Measurements from ENCODE around the gene COX4I1. TPM values are rescaled to one million over a fixed set of nuclear protein-coding genes. Genes with fewer than 3 reads are reported as not detected.
A peak's percentile ranks its signal among the peaks of the same experiment; 100 is the strongest.
"Not testable (repeated sequence)": the region's sequence is repeated elsewhere in the genome, so short reads cannot be mapped to it uniquely, and the experiment has no call there.

COX4I1 gene
- polyA plus RNA-seq, 12 donors = 296 to 370 (median 354) TPM; not detected in 1

DNA sequence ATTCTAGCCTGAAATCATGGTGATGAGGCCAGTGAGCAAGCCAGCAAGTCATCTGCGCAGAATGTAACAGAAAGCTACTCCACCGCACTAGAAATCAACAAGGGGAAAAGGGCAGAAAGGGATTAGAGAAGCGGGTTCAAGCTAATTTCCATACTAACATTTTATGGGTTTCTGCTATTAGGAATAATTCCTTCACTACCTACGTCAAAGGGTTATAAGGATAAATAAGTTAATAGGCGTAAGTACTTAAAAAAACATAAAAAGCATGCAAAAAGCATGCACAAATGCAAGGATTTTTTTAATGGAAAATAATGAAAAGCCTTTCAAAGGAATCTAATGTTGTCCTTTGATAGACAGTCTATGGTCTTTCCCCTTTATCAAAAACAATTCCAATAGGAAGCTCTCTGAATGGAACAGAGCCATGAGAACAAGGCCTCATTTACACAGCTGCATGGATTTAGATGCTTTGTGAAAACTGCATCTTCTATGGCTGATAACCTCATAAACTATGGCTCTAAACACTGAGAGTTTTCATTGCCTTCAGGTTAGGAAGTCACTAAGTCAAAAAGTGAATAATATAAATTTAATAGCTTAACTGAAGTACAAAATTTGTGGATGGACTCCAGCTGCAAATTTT is 5.7 kb upstream of the COX4I1 start:
- no peak for DNase-seq

DNA sequence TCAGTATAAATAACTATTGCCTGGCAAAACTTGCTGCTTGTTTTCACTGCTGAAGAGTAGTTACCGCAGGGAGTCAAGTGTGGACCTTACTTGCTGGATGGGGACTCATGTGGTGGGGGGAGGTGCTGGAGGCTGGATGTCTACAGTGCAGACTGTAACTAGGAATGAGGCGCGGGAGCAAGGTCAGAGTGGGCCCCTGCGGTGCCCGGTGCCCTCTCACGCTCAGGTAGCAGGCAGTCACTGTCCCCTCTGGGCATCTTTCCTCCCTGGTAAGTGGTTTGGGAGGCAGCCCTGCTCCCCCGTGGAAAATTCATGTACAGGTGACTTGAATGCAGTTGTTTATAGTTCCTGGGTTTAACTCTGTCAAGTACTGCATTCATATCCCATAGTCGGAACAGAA is 4.8 kb upstream of the COX4I1 start:
- no peak for DNase-seq

DNA sequence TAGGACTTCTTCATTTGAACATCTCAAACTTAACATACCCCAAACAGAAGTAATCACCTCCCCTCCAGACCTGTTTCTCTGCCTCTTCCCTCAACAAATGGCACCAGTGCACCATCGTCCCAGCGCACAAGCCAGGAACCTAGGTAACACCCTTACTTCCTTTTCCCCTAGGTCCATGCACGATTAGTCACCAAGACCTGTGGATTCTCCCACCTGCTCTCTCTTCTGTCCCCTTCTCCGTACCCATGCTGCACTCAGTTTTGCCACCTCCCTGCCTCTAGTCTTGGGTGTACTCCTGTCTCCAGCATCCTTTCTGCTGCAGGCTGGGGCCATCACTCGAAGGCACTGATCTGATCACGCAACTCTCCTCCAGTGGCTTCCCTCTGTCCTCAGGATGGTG is 3.3 kb upstream of the COX4I1 start:
- DNase-seq = no peak

DNA sequence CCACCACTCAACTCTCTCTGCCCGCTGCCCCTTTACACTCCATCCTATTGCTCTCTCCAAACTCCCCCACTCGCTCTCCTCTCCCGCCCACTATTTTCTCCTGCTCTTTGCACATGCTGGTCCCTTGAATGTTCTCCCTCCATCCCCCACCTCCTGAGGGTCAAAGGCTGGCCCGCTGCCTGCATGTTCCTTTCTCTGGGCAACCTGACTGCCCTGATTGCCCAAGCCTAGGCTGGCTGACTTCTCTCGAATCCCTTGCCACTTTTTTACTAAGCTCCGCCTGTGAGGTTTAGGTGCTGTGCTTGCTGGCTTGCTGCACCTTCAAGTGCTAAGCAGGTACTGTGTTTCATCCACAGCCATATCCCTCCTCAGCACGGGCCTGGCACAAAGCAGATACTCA is 2.9 kb upstream of the COX4I1 start:
- DNase-seq = no peak

DNA sequence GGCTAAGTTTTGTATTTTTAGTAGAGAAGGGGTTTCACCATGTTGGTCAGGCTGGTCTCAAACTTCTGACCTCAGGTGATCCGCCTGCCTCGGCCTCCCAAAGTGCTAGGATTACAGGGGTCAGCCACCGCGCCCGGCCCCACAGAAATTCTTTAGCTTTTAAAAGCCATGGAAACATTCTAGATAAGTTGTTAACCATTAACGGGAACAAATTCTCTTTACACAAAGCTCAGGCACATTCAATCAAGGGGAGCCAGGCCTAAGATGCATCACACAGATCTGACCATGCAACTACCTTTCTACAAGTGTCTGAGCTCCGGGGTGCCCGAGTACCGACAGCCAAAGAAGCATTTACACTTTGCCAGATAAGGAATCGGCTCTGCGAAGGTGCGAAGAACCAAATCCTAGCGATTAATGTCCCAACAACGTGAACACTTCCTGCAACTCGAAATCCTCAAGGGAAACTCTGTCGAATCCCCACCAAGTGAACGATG is 1.2 kb upstream of the COX4I1 start:
- no peak for DNase-seq

DNA sequence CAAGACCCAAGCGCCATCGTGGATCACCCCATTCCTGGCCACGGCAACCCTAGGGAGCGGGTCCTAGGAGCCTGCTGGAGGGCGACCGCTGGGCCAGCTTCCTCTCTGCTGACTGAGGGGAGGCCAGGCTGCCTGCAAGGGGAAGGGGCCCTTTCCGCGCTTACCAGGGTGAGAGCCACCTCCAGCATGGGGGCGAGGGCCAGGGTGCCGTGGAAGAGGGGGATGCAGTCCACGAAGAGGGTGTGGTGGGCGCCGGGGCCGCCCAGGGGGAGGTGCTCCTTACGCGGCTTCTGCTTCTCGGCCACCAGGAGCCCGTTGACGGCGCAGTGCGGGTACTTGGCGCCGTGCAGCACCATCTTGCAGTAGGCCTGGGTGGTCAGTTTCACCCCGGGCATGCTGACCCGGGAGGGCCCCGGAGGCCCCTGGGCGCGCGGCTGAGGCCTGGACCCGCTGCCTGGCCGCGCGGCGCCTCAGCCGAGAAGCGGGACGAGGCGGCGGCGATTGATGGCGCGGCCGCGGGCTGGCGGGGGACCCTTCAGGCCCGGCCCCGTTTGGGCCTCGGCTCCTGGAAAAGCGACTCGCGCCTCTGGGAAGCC is 496 bp upstream of the COX4I1 start:
- DNase-seq = peak; percentile 13

DNA sequence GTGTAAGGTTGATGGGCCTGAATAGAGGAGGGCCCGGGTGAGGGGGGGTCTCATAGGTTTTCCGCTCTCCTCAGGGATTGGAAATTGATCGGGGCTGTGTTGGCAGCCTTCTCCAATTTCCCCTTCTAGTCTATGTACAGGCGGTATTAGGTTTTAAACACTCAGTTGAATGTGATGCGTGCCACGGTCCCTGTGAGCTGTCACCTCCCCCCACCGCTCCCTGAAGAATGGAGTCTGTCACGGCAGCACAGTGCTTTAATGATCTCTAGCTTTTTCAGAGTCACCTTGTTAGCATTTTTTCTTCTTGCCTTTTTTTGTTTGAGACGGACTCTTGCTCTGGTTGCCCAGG is 800 bp downstream of the COX4I1 start:
- no peak for DNase-seq

DNA sequence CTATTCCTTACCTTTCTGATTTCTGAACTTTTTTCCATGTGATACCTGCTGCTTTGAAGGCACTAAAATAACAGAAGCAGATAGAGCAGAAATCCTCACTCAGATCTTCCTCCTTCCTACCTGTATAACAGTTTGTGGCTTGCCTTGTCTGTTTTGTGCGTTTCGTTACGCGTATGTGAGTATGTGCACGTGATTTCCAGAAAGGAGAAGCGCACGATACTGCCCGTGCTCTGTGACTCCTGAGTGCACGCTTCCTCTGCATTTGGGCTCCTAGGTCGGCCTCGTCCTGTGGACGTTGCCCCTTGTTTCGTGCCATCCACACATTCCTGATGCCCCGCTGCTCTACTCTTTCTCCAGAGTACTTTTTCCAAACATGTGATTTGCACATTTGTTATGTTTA is 4.1 kb downstream of the COX4I1 start:
- no peak for DNase-seq

DNA sequence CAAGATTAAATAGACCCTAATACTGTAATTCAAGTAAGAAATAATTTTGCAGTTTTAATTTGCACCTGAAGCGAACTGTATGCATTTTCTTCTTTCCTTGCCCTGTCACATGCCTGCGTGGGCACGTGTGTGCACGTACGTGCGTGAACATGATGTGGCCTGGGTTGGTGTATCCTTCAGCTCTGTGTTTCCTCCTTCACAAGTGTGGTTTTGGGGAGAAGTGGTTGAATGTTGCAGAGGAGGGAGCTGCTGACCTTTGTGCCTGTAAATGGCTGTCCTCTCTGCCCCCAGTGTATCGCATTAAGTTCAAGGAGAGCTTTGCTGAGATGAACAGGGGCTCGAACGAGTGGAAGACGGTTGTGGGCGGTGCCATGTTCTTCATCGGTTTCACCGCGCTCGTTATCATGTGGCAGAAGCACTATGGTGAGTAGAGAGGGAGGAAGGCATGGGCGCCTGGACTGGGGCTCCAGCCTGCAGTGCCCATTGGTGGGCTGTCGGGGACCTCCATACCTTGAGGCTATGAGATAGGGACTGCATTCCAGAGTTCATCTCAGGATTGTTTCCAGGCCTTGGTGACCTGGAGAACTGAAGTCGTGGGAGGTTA is 6.0 kb downstream of the COX4I1 start:
- DNase-seq = no peak

DNA sequence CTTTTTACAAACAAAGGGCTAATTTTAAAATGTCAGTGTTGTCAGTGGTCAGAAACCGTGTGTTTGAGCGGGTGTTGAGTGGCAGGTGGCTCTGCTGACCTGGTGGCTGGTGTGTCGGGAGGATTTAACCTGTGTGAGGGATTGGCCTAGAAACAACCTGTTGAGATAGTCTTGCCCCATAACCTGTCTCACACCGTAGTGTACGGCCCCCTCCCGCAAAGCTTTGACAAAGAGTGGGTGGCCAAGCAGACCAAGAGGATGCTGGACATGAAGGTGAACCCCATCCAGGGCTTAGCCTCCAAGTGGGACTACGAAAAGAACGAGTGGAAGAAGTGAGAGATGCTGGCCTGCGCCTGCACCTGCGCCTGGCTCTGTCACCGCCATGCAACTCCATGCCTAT is 7.0 kb downstream of the COX4I1 start:
- no peak for DNase-seq

DNA sequence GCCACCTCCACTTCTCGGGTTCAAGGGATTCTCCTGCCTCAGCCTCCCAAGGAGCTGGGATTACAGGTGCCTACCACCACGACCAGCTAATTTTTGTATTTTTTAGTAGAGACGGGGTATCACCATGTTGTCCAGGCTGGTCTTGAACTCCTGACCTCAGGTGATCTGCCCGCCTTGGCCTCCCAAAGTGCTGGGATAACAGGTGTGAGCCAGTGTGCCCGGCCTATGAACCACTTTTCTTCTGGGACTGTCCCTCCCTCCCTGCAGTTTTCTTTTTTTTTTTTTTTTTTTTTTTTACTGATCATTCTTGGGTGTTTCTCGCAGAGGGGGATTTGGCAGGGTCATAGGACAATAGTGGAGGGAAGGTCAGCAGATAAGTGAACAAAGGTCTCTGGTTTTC is 7.8 kb downstream of the COX4I1 start:
- DNase-seq = not testable (repeated sequence)

DNA sequence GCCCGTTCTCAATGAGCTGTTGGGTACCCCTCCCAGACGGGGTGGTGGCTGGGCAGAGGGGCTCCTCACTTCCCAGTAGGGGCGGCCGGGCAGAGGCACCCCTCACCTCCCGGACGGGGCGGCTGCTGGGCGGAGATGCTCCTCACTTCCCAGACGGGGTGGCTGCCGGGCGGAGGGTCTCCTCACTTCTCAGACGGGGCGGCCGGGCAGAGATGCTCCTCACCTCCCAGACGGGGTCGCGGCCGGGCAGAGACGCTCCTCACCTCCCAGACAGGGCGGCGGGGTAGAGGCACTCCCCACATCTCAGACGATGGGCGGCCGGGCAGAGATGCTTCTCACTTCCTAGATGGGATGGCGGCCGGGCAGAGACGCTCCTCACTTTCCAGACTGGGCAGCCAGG is 8.6 kb downstream of the COX4I1 start:
- not testable (repeated sequence) for DNase-seq

DNA sequence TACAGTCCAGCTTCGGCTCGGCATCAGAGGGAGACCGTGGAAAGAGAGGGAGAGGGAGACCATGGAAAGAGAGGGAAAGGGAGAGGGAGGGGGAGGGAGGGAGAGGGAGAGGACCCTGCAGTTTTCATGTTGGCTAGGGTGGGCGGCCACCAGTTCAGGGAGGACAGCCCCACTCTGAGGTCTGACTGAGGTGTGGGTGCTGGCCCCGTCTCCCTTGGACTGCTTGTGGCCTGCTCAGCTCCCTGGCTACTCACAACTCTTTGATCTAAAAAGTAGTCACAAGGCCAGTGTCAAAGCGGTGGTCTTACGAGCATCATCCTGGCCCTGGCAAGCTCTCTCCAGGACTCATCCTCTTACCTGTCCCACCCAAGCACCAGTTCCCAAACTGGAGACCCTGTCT is 9.4 kb downstream of the COX4I1 start:
- no peak for DNase-seq

DNA sequence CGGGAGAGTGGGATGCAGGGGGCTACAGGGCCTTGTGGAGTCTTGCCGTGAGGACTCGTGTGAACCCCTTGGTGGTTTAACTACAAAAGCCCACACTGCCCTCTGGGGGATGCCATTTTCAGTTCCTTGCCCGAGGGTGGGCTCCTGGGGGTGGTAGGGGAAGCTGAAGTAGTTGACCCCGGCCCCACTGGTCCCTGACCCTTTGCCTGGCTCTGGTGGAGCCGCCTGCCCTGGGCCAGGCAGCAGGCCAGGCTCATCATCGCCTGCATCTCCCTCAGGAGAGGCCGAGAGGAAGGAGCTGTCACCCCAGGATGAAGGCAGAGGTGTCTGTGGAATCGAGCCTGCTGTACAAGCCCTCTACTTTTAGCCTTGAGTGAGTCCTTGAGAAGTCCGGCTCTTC is 10.2 kb downstream of the COX4I1 start:
- DNase-seq = no peak

DNA sequence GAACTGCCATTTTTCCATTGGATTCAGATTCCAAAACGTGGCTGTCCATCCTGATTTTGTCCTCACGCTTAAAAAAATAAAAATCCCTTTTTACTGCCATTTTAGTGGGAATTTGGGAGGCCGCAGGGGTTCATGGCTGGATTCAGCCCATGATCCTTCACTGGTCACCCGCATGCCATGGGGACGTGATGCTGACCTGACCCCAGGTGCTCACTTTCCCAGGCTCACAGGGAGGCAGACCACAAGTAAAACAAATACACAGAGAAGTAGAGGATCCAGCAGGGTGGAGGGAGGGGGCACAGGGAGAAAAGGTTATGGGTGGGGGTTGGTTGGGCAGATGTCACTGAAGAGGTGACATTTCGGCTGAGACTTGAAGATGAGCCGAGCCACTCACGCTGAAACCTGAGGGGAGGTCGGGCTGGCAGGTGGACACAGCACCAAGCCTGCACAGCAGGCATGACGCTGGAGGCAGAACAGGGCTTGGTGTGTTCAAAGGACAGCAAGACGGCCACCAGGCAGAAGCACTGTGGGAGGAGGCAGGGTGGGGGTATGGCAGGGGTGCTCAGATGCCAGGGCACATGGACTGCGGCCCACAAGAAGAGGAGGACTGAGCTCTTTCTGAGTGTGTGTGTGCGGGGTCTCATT is 10.7 kb downstream of the COX4I1 start:
- DNase-seq = no peak

DNA sequence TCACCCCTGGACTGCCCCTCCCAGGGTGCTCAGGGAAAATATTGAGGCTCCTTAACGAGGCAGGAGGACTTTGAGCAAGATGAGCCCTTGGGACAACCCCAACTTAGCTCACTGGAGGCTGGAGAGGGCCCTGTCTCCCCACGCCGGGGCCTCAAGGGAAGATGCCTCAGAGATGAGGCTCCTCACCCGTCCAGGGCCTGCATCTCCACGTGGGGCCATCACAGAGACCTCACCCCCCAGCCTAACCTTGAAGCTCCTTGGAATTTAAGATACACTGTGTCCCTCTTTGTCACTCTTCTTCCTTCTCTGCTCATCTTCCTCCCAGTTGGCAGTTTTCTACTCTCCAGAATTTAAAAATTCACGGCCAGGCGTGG is 11.2 kb downstream of the COX4I1 start:
- no peak for DNase-seq

DNA sequence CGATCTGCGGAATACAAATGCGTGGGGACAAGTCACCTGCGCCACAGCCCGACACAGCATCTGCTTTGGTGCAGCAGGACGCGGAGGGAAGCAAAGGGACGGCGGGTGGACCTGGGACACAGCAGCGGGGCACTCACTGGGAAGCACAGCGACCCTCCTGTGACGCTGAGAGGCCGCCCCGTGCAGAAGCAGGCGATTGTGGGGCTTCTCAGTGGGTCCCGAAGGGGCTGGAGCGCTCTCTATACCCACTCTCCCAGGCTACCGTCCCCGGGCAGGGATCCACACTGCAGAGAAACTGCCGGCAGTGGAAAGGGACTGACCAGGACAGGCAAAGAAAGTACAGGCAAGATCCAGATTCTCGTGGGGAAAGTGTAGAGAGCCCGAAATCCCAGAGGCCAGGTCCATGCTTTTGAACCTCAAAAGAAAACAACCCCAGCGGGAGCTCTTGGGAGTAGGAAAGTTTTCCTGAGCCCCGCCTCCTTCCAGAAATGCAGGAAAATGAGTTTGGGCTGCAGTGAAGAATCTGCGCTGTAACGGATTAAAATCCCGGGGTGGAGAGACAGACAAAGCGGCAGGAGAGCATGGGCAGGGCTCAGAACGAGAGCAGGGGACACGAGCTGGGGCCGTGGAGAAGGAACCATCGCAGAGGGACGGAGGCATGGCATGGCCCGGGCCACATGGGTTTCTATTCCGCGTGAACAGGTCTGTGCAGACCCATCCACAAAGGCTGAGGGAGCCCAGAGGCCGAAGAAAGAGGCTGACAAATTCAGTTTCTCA is 12.7 kb downstream of the COX4I1 start:
- DNase-seq = no peak

DNA sequence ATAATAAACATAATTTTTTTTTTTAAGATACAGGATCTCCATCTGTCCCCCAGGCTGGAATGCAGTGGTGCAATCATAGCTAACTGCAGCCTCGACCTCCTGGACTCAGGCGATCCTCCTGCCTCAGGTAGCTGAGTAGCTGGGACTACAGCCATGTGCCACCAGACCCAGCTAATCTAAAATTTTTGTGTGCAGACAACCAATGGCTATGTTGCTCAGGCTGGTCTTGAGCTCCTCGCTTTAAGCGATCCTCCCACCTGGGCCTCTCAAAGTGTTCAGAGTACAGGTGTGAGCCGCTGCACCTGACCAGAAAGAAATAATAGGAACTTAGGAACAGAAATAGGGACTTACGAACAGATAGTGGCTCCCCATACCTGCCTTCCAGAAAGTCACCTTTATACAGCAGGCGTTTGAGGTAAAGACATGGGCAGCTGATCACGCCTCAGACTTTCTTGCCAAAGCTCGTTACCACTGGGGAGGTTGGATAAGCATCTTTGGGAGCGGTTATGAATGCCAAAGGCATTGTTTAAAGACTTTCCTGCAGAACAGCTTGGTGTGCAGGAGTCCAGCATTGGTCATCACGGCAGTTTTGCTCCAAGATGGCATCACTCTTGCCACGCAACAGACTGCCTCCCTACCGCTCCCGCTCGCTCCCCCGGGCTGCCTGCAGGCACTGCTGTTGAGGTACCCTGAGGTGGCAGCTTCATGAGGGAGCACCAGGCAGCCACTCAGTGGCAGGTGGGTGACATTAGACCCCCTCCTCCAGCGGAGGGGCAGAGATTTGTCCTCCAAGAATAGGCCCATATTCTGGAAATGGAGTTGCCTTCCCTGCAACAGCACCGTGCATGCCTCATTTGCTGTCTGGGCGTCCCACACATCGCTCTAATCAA is 13.6 kb downstream of the COX4I1 start:
- DNase-seq = no peak

DNA sequence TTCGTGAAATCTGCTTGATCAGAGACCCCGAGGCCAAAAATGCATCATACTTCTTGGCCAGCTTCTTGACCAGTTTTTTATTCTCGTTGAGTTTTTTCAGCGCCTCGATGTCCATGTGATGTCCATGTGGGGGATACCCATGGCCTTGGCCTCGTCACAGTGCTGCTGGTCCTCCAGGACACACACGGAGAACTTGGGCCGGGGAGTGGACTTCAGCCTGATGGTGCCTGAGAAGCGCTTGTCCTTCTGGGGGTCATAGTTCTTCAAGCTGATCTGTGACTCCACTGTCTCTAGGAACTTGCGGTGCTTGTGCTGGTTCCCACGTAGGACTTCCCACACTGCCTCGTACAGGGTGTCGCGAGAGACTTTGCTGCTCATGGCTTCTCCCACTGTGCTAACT is 16.7 kb downstream of the COX4I1 start:
- no peak for DNase-seq

DNA sequence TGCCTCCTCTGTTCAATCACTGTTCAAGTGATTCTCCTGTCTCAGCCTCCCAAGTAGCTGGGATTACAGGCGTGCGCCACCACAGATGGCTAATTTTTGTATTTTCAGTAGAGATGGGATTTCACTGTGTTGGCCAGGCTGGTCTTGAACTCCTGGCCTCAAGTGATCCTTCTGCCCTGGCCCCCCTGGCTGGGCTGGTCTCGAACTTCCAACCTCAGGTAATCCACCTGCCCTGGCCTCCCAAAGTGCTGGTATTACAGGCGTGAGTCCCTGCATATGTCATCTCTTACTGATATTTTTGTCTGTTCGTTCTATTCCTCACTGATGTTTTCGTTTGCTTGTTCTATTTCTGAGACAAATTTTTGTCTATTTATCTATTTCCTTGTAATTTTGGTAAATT is 17.7 kb downstream of the COX4I1 start:
- not testable (repeated sequence) for DNase-seq

DNA sequence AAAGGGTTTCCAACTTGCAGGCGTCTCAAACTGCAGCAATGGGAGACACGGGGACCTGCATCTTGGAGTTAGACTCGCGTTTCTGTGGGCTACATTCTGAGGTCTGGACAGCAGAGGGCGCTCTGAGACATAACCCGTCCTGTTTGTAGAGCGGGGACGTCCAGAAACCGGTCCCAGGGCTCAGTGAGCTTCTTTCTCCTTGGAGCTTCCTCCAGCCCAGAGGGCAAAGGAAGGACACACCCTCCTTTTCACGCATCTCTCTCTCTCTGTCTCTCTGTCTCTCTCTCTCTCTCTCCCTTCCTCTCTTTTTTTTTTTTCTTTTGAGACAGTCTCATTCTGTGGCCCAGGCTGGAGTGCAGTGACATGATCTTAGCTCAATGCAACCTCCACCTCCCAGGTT is 19.8 kb downstream of the COX4I1 start:
- DNase-seq = peak; percentile 61

Measured in muscle of arm (tissue), 12 donors.